ENCODE results near the gene MYO5C. TPM values are rescaled to one million over a fixed set of nuclear protein-coding genes. Genes with fewer than 3 reads are reported as not detected.

Gene MYO5C
- total RNA-seq, 2 donors from 2014 or later = 3.0 to 18.4 TPM

GRCh38 chr15:52324109-52324508, 28.5 kb upstream of the MYO5C start:
- TF ChIP-seq CTCF (IDR thresholded peaks at IDR 0.05) = no peak

GRCh38 chr15:52318729-52319500, 23.3 kb upstream of the MYO5C start:
- Histone ChIP-seq H3K9me3 (no peaks in the 10 kb centered on the region), H3K4me3 (no peak overlapping the region), H3K27me3 (replicated peaks; ENCODE audit: insufficient read depth) (no peaks in the 10 kb centered on the region), H3K36me3 (peaks cover 25% of the 10 kb centered on the region), H3K27ac (no peak overlapping the region), H3K4me1 (ENCODE audit: control insufficient read depth in 1 of 2, low read depth in 2 of 2) (no peaks in the 10 kb centered on the region)
- DNase-seq (ENCODE audit: low spot score) = no peak
- ATAC-seq (ENCODE audit: insufficient number of reproducible peaks, low FRiP score, low read depth) = no peak
- TF ChIP-seq CTCF (IDR thresholded peaks at IDR 0.05) = no peak

More at GRCh38 chr15:52324109-52324508, 28.5 kb upstream of the MYO5C start:
- Histone ChIP-seq H3K4me3 (no peak overlapping the region), H3K9me3 (no peaks in the 10 kb centered on the region), H3K36me3 (peaks cover 29% of the 10 kb centered on the region), H3K27ac (no peak overlapping the region), H3K4me1 (ENCODE audit: control insufficient read depth in 1 of 2, low read depth in 2 of 2) (no peaks in the 10 kb centered on the region), H3K27me3 (replicated peaks; ENCODE audit: insufficient read depth) (no peaks in the 10 kb centered on the region)
- DNase-seq (ENCODE audit: low spot score) (no peak), ATAC-seq (ENCODE audit: insufficient number of reproducible peaks, low FRiP score, low read depth) (no peak)

- peaks cover 25% of the 10 kb centered on the region for H3K36me3 ChIP-seq
- no peaks in the 10 kb centered on the region for H3K27me3 ChIP-seq (replicated peaks; ENCODE audit: insufficient read depth)
- H3K9me3 ChIP-seq = no peaks in the 10 kb centered on the region
- DNase-seq (ENCODE audit: low spot score) (no peak), ATAC-seq (ENCODE audit: insufficient number of reproducible peaks, low FRiP score, low read depth) (no peak)
- no peaks in the 10 kb centered on the region for H3K4me1 ChIP-seq (ENCODE audit: control insufficient read depth in 1 of 2, low read depth in 2 of 2)
- no peak overlapping the region for H3K27ac ChIP-seq
- H3K4me3 ChIP-seq = no peak overlapping the region
- no peak for TF ChIP-seq CTCF (IDR thresholded peaks at IDR 0.05)
Observed at GRCh38 chr15:52317688-52318087, 22.1 kb upstream of the MYO5C start.

GRCh38 chr15:52317022-52317421, 21.4 kb upstream of the MYO5C start:
- Histone ChIP-seq H3K4me1 (ENCODE audit: control insufficient read depth in 1 of 2, low read depth in 2 of 2) (no peaks in the 10 kb centered on the region), H3K27ac (no peak overlapping the region), H3K36me3 (peaks cover 22% of the 10 kb centered on the region), H3K27me3 (replicated peaks; ENCODE audit: insufficient read depth) (no peaks in the 10 kb centered on the region), H3K4me3 (no peak overlapping the region), H3K9me3 (no peaks in the 10 kb centered on the region)
- no peak for TF ChIP-seq CTCF (IDR thresholded peaks at IDR 0.05)
- DNase-seq (ENCODE audit: low spot score) (no peak), ATAC-seq (ENCODE audit: insufficient number of reproducible peaks, low FRiP score, low read depth) (no peak)

- Histone ChIP-seq H3K4me1 (ENCODE audit: control insufficient read depth in 1 of 2, low read depth in 2 of 2) (no peaks in the 10 kb centered on the region), H3K9me3 (no peaks in the 10 kb centered on the region), H3K27me3 (replicated peaks; ENCODE audit: insufficient read depth) (no peaks in the 10 kb centered on the region), H3K36me3 (no peaks in the 10 kb centered on the region), H3K27ac (no peak overlapping the region), H3K4me3 (no peak overlapping the region)
- TF ChIP-seq CTCF (IDR thresholded peaks at IDR 0.05) = no peak
- ATAC-seq (ENCODE audit: insufficient number of reproducible peaks, low FRiP score, low read depth) = no peak
- no peak for DNase-seq (ENCODE audit: low spot score)
Observed at GRCh38 chr15:52309154-52309548, 13.5 kb upstream of the MYO5C start.

All from thoracic aorta (tissue), 2 donors.